Glutamatergic neuron (in vitro differentiated cells): Measurements from ENCODE around the gene TSC22D4. TPM values are rescaled to one million over a fixed set of nuclear protein-coding genes. Genes with fewer than 3 reads are reported as not detected.
A peak's percentile ranks its signal among the peaks of the same experiment; 100 is the strongest.
"Not testable (repeated sequence)": the region's sequence is repeated elsewhere in the genome, so short reads cannot be mapped to it uniquely, and the experiment has no call there.

Experiments
- DNase-seq: peaks from one replicate; pipeline ENCODE4 v3.0.0; 2022
- H3K27ac Mint-ChIP-seq: one replicate; pipeline ENCODE4 v1.8.0; 2020; ENCODE audit warnings: mild to moderate bottlenecking, mixed read lengths, inconsistent platforms; ENCODE audit not compliant: unreplicated experiment
- H3K27me3 Mint-ChIP-seq: one replicate; pipeline ENCODE4 v1.8.0; 2020; ENCODE audit warnings: mild to moderate bottlenecking, moderate library complexity, mixed read lengths, inconsistent platforms; ENCODE audit not compliant: unreplicated experiment
- H3K36me3 Mint-ChIP-seq: one replicate; pipeline ENCODE4 v1.8.0; 2020; ENCODE audit warnings: mild to moderate bottlenecking, mixed read lengths, inconsistent platforms; ENCODE audit not compliant: unreplicated experiment
- H3K4me1 Mint-ChIP-seq: one replicate; pipeline ENCODE4 v1.8.0; 2020; ENCODE audit warnings: mild to moderate bottlenecking, low read depth, mixed read lengths, inconsistent platforms; ENCODE audit not compliant: unreplicated experiment
- H3K4me3 Mint-ChIP-seq: one replicate; pipeline ENCODE4 v1.8.0; 2020; ENCODE audit warnings: mild to moderate bottlenecking, mixed read lengths, inconsistent platforms; ENCODE audit not compliant: unreplicated experiment
- H3K9me3 Mint-ChIP-seq: one replicate; pipeline ENCODE4 v1.8.0; 2020; ENCODE audit warnings: mild to moderate bottlenecking, moderate library complexity, mixed read lengths, inconsistent platforms; ENCODE audit not compliant: unreplicated experiment
- CTCF ChIP-seq: fragments of 200-600 bp; sonication (generic); IDR thresholded peaks from one replicate; pipeline ENCODE4 v1.5.0; 2021; ENCODE audit not compliant: partially characterized antibody, unreplicated experiment
- long read RNA-seq: library from polyadenylated mRNA; unstranded; transcript quantifications from one replicate; pipeline ENCODE4 v2.0.0, GENCODE V29; 2020; ENCODE audit not compliant: unreplicated experiment
- total RNA-seq: library from RNA; stranded (reverse); fragmentation: NEBNext Ultra II Directional; extraction: Animal tissue kit (Norgen Biotek cat#: 25700); gene quantifications from one replicate; pipeline ENCODE4 v1.2.1, GENCODE V29; 2021; ENCODE audit not compliant: unreplicated experiment

The TSC22D4 gene
- 39.6 TPM for total RNA-seq
- long read RNA-seq = 0 reads

- peak; percentile 89 for DNase-seq
- H3K36me3 Mint-ChIP-seq = no peaks in the 10 kb centered on the region
- H3K27me3 Mint-ChIP-seq = peaks cover 6% of the 10 kb centered on the region
- peak within 1 kb of the TSS; percentile 95 for H3K4me3 Mint-ChIP-seq
- peak within 1 kb of the TSS; percentile 59 for H3K27ac Mint-ChIP-seq
- H3K4me1 Mint-ChIP-seq = peaks cover 14% of the 10 kb centered on the region
- TF ChIP-seq CTCF = no peak
- H3K9me3 Mint-ChIP-seq = peaks cover 5% of the 10 kb centered on the region
These were observed at the start of gene TSC22D4 for GRCh38 chr7:100478958-100479660. Gene TSC22D4, minus strand, starts transcription at chr7:100479214. Its CDS starts 1,176 bp downstream, at chr7:100478038.

GRCh38 chr7:100528108-100528866 lies 49.3 kb upstream of the TSC22D4 start:
- not testable (repeated sequence) for H3K27me3 Mint-ChIP-seq

GRCh38 chr7:100523192-100523591 lies 44.2 kb upstream of the TSC22D4 start:
- not testable (repeated sequence) for H3K36me3 Mint-ChIP-seq, H3K27me3 Mint-ChIP-seq, H3K4me1 Mint-ChIP-seq, H3K4me3 Mint-ChIP-seq, H3K9me3 Mint-ChIP-seq, H3K27ac Mint-ChIP-seq
- DNase-seq = peak; percentile 23

More at GRCh38 chr7:100528108-100528866, 49.3 kb upstream of the TSC22D4 start:
- H3K9me3 Mint-ChIP-seq, H3K4me3 Mint-ChIP-seq, H3K4me1 Mint-ChIP-seq, H3K36me3 Mint-ChIP-seq, DNase-seq, H3K27ac Mint-ChIP-seq: not testable (repeated sequence)

GRCh38 chr7:100521909-100522593 lies 43.0 kb upstream of the TSC22D4 start:
- H3K4me1 Mint-ChIP-seq, H3K36me3 Mint-ChIP-seq, H3K9me3 Mint-ChIP-seq, H3K27me3 Mint-ChIP-seq, H3K27ac Mint-ChIP-seq, DNase-seq, H3K4me3 Mint-ChIP-seq: not testable (repeated sequence)

GRCh38 chr7:100521076-100521475 lies 42.1 kb upstream of the TSC22D4 start:
- Mint-ChIP-seq H3K27me3 (peaks cover 2% of the 10 kb centered on the region), H3K4me3 (no peak overlapping the region), H3K36me3 (peaks cover 4% of the 10 kb centered on the region), H3K27ac (no peak overlapping the region), H3K9me3 (no peaks in the 10 kb centered on the region), H3K4me1 (no peaks in the 10 kb centered on the region)
- no peak for DNase-seq
- TF ChIP-seq CTCF = no peak

- DNase-seq = no peak
- no peak for TF ChIP-seq CTCF
- Mint-ChIP-seq H3K9me3 (no peaks in the 10 kb centered on the region), H3K4me3 (no peak overlapping the region), H3K27me3 (peaks cover 2% of the 10 kb centered on the region), H3K4me1 (no peaks in the 10 kb centered on the region), H3K27ac (no peak overlapping the region), H3K36me3 (peaks cover 1% of the 10 kb centered on the region)
These were observed 41.1 kb upstream of the TSC22D4 start for GRCh38 chr7:100520138-100520537.
